IPS-NIHi11 (cell line): ENCODE data around the gene PRICKLE3.

Source experiments
- DNase-seq: peaks from one replicate; pipeline ENCODE4 v3.0.0; 2012; ENCODE audit warnings: mixed read lengths, low spot score

Gene PRICKLE3, protein sequence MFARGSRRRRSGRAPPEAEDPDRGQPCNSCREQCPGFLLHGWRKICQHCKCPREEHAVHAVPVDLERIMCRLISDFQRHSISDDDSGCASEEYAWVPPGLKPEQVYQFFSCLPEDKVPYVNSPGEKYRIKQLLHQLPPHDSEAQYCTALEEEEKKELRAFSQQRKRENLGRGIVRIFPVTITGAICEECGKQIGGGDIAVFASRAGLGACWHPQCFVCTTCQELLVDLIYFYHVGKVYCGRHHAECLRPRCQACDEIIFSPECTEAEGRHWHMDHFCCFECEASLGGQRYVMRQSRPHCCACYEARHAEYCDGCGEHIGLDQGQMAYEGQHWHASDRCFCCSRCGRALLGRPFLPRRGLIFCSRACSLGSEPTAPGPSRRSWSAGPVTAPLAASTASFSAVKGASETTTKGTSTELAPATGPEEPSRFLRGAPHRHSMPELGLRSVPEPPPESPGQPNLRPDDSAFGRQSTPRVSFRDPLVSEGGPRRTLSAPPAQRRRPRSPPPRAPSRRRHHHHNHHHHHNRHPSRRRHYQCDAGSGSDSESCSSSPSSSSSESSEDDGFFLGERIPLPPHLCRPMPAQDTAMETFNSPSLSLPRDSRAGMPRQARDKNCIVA

DNA sequence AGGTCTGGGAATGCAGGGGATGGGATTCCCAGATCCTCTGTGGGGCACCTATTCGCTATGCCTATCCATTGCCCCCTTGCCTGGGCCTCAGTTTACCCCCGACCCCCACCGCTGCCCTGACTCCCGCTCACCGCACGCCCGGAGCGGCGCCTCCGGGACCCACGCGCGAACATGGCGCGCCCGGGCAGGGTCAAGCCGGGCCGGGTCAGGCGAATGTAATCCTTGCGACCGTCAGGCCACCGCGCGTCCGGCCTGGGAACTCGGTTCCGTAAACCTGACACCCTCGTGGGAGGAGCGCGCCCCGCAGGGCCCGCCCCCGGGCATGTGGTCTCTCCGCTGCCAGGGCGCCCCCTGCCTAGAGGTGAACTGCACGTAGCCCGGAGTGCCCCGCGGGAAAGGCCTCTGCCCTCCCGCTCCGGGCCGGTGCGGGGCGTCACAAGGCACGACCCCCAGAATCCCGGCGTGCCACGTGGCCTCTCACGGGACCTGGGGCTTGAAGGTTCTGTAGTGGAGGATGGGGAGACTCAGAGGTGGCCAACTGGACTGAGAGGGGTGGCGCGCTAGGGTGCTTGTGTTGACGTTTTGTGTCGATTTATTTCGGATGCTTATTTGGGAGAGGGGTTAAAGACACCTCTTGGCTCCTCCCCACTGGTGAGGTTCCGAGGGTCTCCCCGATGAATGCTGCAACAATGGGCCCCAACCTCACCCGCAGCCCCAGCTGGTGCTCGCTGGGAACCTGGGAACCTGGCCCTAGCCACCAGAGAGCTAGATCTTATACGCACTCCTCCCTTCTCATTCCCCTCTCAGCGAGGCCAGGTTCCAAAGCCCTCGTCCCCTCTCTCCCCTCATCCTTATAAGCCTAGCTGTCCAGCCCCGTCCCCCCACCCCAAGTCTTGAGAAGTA lies at the start of gene PRICKLE3:
Gene PRICKLE3, minus strand, starts transcription at position 249 of the 903 bp plus-strand sequence. Its CDS starts 76 bp downstream, at position 173.
- peak; percentile 32 for DNase-seq

DNA sequence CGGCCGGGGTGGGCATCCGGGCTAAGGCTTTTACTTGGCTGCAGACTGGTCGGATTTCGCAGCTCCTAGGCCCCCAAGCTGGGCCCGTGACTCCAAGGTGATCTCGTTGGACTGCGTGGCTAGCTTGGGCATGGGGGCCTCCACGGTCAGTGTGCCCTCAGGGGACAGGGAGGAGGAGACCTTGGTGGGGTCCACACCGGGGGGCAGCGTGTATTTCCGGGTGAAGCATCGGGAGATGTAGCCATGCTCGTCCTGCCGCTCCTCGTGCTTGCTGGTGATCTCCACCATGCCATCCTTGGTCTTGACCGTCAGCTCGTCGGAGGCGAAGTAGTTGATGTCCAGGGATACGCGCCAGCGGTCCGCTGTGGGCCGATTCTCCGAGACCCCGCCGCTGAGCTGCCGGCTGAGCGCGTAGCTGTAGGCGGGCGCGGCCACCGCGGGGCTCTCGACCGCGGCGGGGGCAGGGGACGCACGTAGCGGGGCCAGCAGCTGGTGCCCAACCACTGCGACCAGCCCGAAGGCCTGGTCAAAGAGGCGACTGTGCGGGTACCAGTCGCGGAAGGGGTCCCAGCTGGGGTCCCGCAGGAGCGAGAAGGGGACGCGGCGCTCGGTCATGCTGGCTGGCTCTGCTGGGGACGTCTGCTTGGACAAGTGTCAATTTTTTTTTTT lies 47.8 kb upstream of the PRICKLE3 start:
- no peak for DNase-seq

DNA sequence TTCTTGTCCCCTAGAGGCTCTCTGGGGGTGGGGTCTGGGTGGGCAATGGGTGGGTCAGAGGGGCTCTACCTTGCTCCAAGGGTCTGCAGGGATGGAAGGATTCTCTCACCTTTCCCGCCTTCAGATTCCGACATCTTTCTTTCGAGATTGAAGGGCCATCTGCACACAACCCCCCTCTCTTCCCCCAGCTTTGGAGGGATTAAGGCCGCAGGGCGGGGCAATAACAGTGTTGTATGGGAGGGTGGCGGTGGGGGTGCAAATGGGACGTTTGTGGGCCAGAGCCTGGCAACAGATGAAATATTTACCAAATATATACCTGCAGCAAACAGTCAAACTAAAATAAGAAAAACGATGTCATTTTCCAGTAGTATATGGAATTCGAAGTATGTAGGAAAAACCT lies 47.0 kb upstream of the PRICKLE3 start, which contains the start of gene CACNA1F:
Gene CACNA1F, minus strand, starts transcription at position 165 of the 400 bp plus-strand sequence. Its CDS starts 31 bp downstream, at position 134.
- DNase-seq, result no peak

DNA sequence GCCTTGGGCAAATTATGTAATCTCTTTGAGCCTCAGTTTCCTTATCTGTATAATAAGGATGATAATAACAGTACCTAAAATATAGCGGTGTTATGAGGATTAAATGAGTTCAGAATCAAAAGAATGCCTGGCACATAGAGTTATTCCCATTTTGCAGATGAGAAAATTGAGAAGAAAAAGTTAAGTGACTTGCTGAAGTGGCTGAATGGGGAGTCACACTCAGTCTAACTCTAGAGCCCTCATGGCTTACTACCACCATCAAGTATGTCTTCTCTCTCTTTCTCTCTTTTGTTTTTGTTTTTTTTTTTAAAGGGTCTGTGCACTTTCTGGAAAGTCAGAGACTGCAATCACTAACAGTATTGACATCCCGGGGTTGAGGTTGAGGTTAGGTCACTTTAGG lies 46.4 kb upstream of the PRICKLE3 start:
- no peak for DNase-seq

DNA sequence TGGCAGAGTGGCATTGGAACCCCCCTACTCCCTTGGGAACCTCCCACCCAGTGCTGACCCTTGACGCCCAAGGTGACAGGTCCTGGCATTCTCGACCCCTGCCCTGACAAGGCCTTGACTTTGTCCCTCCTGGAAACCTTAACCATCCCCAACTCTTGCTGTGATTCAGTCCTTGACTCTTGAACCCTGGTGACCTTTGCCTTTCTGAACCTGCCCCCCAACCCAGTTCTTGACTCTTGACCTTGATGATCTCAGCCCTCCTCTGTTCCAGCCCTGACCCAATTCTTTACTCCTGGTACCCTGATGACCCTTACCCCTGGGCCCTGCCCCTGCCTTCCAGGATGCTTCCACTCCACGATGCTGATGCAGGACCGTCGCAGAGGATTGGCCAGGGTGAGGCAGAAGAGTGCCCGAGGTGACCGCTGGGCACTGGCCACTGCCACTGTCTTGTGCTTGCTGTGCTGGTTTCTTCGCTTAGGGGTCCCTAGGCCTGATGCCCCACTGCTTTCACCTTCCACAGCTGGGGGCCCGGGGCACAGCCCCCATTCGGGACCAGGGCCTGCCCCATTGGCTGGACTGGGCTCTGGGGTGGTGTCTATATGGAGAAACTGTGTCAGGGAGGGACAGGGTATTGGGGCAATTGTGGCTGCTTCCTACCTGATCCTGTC lies 45.3 kb upstream of the PRICKLE3 start:
- DNase-seq, result no peak

DNA sequence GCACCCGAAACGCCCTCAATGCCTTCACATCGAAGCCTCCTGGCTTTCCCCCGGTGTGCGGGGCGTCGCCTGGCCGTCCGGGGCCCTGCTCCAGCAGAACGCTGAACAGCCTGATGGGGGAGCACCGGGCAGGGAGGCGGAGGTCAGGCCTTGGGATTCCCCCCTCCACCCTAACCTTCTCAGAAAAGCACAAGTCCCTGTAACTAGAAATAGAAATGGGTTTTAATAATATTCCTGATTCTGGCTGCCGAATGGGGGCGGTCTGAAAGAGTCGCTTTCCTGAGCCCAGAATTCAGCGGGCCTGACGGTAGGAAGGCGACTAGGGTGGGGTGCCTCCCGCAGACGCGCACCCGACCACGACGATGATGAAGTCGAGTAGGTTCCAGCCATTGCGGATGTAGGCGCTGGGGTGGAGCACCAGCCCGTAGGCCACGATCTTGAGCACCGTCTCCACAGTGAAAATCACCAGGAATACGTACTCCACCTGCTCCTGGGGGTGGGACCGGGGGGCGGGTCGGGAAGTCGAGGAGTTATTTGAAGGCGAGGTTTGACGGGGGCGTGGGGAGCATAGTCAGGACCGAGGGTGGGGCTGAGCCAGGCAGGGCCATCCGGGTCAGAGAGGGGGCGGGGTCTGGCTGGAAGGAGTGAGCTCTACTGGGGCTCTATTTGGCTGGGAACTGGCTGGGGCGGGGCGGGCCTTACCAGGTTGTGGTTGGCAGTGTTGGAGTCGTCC lies 44.5 kb upstream of the PRICKLE3 start:
- DNase-seq, result peak; percentile 82

DNA sequence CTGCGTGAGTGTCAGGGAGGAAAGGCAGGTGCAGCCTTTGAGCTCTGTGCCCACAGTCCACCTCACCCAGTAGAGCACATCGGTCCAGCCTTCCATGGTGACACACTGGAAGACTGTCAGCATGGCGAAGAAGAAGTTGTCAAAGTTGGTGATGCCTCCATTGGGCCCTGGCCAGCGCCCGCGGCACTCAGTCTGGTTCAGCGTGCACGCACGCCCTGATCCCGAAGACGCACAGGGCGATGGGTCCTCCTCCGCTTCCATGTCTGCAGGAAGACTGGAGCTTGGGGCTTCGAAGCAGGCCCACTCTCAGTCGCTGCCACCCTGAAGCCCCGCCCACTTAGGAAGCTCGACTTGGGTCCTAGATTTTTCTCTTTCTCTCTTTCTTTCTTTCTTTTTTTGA lies 42.0 kb upstream of the PRICKLE3 start:
- no peak for DNase-seq

DNA sequence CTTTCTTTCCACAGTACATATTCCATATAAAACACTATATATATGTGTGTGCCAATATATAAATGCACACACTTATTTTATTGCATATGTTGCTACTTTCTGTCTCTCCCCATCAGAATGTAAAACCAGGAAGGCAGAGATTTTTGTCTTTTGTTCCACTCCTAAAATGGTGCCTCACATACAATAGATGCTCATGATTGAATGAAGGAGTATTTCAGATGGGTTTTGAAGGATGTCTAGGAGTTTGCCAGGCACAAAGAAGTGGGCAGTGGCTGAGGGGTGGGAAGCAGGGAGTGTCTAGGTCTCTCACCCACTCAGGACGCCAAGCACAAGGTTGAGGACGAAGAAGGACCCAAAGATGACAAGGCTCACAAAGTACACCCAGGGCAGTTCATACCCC lies 41.6 kb upstream of the PRICKLE3 start:
- DNase-seq, result no peak

DNA sequence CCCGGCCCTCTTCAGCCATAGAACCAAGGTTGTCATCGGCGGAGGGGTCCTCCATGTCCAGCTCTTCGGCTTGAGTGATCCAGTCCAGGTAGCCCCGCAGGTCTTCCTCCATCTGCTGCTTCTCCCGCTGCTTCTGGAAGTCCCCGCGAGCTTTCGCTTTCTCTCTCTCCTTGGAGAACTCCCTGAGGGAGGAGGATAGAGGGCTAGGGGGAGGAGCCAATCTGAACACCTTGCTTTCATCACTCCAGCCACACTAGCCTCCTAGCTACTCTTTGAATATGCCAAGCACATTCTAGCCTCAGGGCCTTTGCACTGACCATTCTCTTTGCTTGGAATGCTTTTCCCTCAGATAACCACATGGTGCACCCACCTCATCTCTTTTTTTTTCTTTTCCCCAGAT lies 40.8 kb upstream of the PRICKLE3 start:
- no peak for DNase-seq

DNA sequence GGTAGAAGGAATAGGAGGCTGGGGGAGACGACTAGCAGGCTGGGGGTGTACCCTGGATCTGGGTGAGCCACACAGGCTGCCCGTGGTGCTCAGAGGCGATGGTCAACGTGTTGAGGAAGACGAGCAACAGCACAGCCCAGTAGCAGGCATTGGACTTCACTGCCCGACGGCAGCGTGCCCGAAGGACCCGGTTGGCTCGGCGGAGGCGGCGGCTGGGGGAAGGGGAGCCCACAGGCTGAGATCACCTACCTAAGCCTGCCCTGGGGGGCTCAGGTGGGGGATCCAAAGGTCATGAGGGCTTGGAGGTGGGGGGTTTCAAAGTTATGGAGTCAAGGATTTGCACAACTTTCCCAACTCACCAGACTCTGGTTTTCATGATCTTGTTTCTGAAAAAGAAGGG lies 39.7 kb upstream of the PRICKLE3 start:
- DNase-seq, result no peak

DNA sequence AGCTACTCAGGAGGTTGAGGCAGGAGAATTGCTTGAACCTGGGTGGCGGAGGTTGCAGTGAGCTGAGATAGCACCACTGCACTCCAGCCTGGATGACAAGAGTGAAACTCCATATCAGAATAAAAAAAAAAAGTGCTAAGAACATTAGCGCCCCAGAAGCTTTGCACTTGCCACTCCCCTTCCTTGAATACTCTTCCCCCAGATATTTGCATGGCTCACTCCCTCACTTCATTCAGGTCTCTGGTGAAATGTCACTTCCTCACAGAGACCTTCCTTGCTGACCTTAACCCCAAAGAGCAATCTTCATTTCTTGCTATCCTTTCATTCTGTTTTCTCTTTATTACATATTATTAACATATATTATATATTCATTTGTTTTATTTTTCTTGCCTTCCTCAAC lies 35.7 kb upstream of the PRICKLE3 start:
- no peak for DNase-seq

DNA sequence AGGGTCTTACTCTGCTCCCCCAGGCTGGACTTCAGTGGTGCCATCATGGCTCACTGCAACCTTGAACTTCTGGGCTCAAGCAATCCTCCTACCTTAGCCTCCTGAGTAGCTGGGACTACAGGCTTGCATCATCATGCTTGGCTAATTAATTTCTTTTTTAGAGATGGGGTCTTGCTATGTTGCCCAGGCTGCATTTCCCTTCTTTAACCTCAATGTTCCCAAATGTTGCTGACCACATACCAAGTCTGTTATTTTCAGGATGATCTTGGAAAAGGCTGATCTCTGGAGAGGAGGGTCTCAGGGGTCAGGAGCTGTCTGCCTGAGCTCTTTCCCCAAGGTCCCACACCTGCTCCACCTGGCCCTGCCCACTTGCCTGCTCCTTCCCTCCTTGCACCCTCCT lies 33.9 kb upstream of the PRICKLE3 start:
- DNase-seq, result no peak

DNA sequence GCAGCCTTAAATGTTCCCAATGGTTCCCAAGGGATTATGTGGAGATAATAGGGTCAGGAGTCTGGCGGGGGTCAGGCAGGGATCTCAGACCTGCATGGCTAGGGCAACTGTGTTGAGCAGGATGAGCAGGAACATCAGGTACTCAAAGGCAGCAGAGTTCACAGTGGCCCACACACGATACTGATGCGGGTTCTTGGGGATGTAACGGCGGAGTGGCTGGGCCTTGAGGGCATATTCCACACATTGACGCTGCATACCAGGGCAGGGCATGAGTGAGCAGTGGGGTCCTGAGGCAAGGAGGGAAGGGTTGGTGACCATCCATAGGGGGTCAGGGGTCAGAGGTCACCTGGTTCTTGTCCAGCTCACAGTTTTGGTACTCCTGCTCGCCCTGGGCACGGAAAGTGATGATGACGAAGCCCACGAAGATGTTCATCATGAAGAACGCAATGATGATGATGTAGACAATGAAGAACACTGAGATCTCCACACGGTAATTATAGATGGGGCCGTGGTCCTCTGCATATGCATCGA lies 28.9 kb upstream of the PRICKLE3 start:
- DNase-seq, result no peak

DNA sequence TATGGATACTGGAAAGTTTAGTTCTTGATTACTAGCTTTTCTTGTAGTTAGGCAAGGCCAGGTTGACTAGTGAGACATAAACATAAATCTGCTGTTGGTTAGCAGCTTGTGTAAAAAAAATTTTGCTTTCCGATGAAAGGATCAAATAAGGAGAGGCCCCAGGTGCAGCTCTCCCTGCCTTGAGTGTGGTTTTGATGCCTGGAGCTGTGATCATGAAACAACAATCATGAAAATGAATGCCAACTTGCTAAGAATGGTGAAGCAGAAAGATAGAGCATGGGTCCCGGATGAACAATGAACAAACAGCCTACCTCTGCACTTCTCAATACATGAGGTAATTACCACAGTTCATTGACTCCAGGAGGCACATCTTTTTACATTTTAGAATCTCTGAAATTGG lies 28.2 kb upstream of the PRICKLE3 start:
- no peak for DNase-seq

DNA sequence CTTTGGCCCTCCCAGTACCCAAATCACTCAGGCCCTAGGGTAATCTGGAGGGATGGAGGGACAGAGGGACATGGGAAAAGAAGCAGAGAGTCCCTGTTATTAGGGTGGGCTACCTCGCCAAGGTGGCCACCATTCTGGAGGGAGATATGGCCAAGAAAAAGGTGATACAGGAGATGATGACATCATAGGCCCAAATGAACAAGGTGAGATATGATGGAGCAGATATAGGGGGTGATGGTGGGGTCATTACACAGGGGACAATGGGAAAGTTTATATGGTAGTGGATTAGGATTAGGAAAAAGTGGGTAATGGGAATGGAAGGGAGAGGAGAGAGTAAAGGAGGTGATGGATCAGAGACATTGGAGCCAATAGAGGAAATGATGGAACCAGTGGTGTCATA lies 26.7 kb upstream of the PRICKLE3 start:
- DNase-seq, result no peak

DNA sequence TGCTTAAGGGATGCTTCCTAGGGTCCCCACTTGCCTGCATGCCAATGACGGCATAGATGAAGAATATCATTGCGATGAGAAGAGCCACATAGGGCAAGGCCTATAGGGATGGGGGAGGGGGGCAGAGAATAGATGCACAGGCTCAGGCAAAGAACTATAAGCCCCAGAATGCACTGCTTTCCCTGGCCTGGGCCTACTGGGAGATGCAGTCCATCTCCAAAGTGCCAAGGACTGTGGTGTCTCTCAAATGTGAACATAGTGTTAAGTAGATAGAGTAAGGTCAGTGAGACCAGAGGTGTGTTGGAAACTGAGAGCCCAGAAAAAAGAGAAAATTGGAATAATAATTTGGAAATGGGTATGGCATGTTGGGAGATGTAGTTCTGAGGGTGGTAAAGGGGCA lies 26.0 kb upstream of the PRICKLE3 start:
- no peak for DNase-seq

DNA sequence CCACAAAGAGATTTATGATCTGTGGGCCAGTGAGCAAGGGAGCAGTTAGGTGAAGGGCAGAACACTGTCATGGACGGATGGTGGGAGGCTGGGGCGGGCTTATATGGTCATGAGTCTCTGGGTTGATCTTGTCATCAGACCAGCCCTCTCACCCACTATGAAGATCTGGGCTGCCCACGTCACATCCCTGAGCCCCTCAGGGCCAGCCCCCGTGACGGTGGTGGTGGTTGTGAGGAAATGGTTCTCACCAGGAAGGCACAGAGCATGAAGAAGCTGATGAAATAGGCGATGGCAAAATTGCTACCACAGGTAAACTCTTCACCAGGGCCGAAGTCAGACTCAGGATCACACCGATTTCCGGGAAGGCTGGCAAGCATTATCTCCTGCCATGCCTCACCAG lies 24.9 kb upstream of the PRICKLE3 start:
- no peak for DNase-seq

DNA sequence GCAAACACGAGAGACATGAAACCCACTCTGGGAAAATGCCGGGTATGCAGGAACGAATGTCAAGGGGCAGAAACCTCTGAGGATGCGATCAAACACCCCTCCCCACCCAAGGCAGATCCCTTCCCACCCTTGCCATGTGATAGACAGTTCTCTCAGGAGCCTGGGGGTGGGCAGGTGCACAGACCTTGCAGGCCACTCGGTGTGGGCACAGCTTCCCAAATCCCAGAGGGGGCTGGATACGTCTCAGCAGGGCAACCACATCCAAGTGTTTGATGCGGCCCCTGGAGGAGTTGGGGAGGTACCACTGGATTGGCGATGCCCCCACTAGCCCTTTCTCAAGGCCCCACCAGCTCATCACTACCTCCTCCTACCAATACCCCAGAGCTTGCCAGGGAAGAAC lies 24.2 kb upstream of the PRICKLE3 start:
- DNase-seq, result no peak

DNA sequence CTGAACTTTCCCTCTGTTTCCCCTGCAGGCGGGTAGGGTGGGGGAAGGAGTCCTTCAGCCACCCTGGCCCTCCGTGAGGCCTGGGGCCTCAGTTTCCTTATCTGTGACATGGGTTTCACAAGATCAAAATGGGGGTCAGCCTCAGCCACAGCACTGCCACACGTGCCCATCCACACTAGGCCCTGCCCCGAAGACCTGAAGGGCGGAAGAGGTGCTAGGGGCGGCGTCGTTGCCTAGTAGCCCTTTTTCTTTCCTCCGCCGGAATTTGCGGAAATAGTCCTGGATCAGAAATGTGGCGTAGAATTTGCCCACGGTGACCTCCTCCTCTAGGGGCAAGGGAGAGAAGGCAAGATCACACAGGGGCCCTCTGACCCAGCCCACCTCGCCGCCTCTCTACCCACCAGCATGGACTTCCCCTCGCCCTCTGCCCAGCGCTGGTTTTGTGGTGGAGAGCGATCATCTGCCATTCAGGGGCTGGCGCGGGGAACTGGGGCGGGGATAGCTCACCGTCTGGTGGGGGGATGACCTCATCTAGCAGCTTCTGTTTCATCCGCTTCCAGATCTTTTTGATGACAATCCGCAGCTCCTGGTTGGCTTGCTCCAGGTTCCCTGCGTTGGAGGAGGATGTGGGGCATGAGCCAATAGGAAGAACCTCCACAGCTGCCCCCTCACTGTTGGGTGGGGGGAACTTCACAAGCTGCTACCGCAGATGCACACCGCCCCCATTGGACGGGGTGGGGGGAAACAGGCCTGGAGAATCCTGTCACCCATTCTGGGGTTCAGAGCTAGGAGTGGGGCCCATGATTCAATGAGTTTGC lies 23.5 kb upstream of the PRICKLE3 start:
- DNase-seq, result peak; percentile 22

DNA sequence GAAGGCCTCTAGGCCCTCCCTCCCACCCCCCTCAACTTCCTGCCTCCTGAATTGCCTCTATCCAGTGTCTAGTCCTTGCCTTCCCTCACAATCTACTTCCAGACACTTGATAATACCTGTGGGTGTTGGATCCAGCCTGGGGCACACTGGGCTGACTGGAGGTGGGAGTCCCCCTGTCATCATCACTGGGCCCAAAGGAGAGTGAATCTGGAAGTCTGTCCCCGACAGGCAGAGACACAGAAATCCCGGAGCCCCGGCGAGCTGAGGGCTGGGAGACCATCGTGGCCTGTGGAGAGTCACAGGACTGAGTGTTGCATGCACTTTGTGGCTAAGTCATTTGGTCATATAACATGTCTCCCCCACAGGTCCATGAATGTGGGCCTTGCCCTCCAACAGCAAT lies 22.2 kb upstream of the PRICKLE3 start:
- DNase-seq, result no peak
